ENCODE data around the gene CWH43. TPM values are rescaled to one million over a fixed set of nuclear protein-coding genes. Genes with fewer than 3 reads are reported as not detected.
A peak's percentile ranks its signal among the peaks of the same experiment; 100 is the strongest.
"Not testable (repeated sequence)": the region's sequence is repeated elsewhere in the genome, so short reads cannot be mapped to it uniquely, and the experiment has no call there.

The CWH43 gene
- total and polyA plus RNA-seq, 4 donors = 0.65 to 4.2 (median 1.1) TPM

DNA sequence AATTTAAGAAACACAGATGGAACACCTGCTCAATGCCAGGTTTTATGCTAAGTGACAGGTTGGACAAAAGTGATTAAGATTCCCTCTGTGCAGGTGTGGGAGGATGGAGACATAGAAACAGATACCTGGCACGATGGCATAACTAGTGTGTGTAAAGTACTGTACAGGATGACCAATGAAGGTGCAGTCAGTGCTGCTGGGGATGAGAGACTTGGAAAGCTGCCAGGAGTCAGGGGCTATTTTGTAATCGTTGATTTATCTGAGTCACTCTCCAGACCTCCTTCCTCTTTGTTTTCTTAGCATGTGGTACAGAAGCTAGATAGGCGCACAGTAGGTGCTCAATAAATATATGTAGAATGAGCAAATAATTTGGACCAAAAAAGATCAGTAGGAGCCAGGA, 58.2 kb downstream of the CWH43 start:
- H3K4me3 ChIP-seq = no peak overlapping the region

DNA sequence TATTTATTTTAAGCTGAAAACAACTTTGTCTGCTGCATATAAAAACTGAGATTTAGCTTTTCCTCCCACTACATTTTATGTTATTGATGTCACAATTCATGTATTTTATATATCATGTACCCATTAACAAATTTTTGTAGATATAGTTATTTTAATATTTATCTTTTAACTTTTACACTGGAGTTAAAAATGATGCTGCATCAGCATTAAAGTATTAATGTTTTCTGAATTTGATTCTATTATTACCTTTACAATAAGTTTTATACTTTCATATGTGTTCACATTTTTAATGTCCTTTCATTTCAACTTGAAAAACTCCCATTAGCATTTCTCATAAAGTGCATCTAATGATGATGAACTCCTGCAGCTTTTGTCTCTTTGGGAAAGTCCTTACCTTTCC, 72.2 kb downstream of the CWH43 start:
- DNase-seq (no peak), ATAC-seq (ENCODE audit: insufficient read depth, low FRiP score) (no peak)
- TF ChIP-seq, protein P1, sequence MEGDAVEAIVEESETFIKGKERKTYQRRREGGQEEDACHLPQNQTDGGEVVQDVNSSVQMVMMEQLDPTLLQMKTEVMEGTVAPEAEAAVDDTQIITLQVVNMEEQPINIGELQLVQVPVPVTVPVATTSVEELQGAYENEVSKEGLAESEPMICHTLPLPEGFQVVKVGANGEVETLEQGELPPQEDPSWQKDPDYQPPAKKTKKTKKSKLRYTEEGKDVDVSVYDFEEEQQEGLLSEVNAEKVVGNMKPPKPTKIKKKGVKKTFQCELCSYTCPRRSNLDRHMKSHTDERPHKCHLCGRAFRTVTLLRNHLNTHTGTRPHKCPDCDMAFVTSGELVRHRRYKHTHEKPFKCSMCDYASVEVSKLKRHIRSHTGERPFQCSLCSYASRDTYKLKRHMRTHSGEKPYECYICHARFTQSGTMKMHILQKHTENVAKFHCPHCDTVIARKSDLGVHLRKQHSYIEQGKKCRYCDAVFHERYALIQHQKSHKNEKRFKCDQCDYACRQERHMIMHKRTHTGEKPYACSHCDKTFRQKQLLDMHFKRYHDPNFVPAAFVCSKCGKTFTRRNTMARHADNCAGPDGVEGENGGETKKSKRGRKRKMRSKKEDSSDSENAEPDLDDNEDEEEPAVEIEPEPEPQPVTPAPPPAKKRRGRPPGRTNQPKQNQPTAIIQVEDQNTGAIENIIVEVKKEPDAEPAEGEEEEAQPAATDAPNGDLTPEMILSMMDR (IDR thresholded peaks at IDR 0.05; ENCODE audit: control extremely low read depth, extremely low read depth) = no peak
- no peaks in the 10 kb centered on the region for H3K36me3 ChIP-seq (ENCODE audit: control insufficient read depth in 4 of 4, insufficient read depth in 4 of 4, low read length in 4 of 4)
- H3K27me3 ChIP-seq (ENCODE audit: control insufficient read depth in 3 of 3, insufficient read depth in 3 of 3, low read length in 2 of 3) = no peaks in the 10 kb centered on the region
- H3K9ac ChIP-seq (ENCODE audit: insufficient read depth in 1 of 2, low read length in 2 of 2) = no peak overlapping the region
- H3K27ac ChIP-seq (ENCODE audit: low read depth in 1 of 2, low read length in 1 of 2) = no peak overlapping the region
- H3K9me3 ChIP-seq (ENCODE audit: control insufficient read depth in 4 of 4, insufficient read depth in 3 of 4, low read length in 3 of 4) = peaks cover 0 to 11% (median 6%) of the 10 kb centered on the region in 4 donors
- H3K4me1 ChIP-seq (ENCODE audit: control insufficient read depth in 5 of 5, insufficient read depth in 5 of 5, low read length in 5 of 5) = no peaks in the 10 kb centered on the region
- no peak overlapping the region for H3K4me3 ChIP-seq

More for the DNA sequence above, 58.2 kb downstream of the CWH43 start:
- H3K36me3 ChIP-seq (ENCODE audit: control insufficient read depth in 4 of 4, insufficient read depth in 4 of 4, low read length in 4 of 4) = no peaks in the 10 kb centered on the region
- no peaks in the 10 kb centered on the region for H3K4me1 ChIP-seq (ENCODE audit: control insufficient read depth in 5 of 5, insufficient read depth in 5 of 5, low read length in 5 of 5)
- no peak overlapping the region for H3K27ac ChIP-seq (ENCODE audit: low read depth in 1 of 2, low read length in 1 of 2)
- 62 to 68% methylated on average over 3 of the region's 3 CpGs for WGBS, 2 donors
- TF ChIP-seq, protein P1 (IDR thresholded peaks at IDR 0.05; ENCODE audit: control extremely low read depth, extremely low read depth) = no peak
- no peaks in the 10 kb centered on the region for H3K27me3 ChIP-seq (ENCODE audit: control insufficient read depth in 3 of 3, insufficient read depth in 3 of 3, low read length in 2 of 3)
- DNase-seq (no peak), ATAC-seq (ENCODE audit: insufficient read depth, low FRiP score) (no peak)
- peaks cover 0 to 10% (median 2%) of the 10 kb centered on the region in 4 donors for H3K9me3 ChIP-seq (ENCODE audit: control insufficient read depth in 4 of 4, insufficient read depth in 3 of 4, low read length in 3 of 4)
- H3K9ac ChIP-seq (ENCODE audit: insufficient read depth in 1 of 2, low read length in 2 of 2) = no peak overlapping the region

DNA sequence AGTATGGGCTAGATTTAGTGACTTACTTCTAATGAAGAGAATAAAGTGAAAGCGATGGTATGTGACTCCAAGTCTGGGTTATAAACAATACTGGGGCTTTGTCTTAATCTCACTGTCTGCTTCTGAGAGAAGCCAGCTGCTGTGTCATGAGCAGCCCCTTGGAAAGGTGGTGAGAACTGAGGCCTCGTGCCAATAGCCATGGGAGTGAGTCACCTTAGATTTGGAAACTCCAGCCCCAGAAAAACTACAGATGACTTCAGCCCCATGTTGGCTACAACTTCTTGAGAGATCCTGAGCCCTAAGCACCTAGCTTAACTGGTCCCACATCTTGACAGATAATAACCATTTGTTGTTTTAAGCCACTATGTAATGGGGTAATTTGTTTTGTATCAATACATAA, 77.6 kb downstream of the CWH43 start:
- no peak overlapping the region for H3K4me3 ChIP-seq
- no peak for DNase-seq
- no peak overlapping the region for H3K9ac ChIP-seq (ENCODE audit: insufficient read depth in 1 of 2, low read length in 2 of 2)
- TF ChIP-seq, protein P1 (IDR thresholded peaks at IDR 0.05; ENCODE audit: control extremely low read depth, extremely low read depth) = no peak
- no peaks in the 10 kb centered on the region for H3K27me3 ChIP-seq (ENCODE audit: control insufficient read depth in 3 of 3, insufficient read depth in 3 of 3, low read length in 2 of 3)
- ATAC-seq (ENCODE audit: insufficient read depth, low FRiP score) = no peak
- no peaks in the 10 kb centered on the region for H3K4me1 ChIP-seq (ENCODE audit: control insufficient read depth in 5 of 5, insufficient read depth in 5 of 5, low read length in 5 of 5)
- no peaks in the 10 kb centered on the region for H3K36me3 ChIP-seq (ENCODE audit: control insufficient read depth in 4 of 4, insufficient read depth in 4 of 4, low read length in 4 of 4)
- peaks cover 0 to 12% (median 7%) of the 10 kb centered on the region in 4 donors for H3K9me3 ChIP-seq (ENCODE audit: control insufficient read depth in 4 of 4, insufficient read depth in 3 of 4, low read length in 3 of 4)
- no peak overlapping the region for H3K27ac ChIP-seq (ENCODE audit: low read depth in 1 of 2, low read length in 1 of 2)
- WGBS, 2 donors = 29 to 46% methylated on average over 2 of the region's 2 CpGs

DNA sequence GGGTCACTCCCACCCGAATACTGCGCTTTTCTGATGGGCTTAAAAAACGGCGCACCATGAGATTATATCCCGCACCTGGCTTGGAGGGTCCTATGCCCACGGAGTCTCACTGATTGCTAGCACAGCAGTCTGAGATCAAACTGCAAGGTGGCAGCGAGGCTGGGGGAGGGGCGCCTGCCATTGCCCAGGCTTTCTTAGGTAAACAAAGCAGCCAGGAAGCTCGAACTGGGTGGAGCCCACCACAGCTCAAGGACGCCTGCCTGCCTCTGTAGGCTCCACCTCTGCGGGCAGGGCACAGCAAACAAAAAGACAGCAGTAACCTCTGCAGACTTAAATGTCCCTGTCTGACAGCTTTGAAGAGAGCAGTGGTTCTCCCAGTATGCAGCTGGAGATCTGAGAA, 86.1 kb downstream of the CWH43 start:
- DNase-seq; ATAC-seq (ENCODE audit: insufficient read depth, low FRiP score): not testable (repeated sequence)
- WGBS, 2 donors = 76 to 84% methylated on average over 9 to 11 of the region's 11 CpGs

DNA sequence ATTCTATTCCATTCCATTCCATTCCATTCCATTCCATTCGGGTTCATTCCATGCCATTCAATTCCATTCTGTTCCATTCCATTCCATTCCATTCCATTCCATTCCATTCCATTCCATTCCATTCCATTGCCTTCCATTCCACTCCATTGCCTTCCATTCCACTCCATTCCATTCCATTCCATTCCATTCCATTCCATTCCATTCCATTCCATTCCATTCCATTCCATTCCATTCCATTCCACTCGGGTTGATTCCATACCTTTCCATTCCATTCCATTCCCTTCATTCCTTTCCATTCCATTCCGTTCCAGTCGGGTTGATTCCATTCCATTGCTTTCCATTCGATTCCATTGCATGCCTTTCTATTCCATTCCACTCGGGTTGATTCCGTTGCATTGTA, 105.8 kb downstream of the CWH43 start:
- not testable (repeated sequence) for H3K4me1 ChIP-seq (ENCODE audit: control insufficient read depth in 5 of 5, insufficient read depth in 5 of 5, low read length in 5 of 5); H3K36me3 ChIP-seq (ENCODE audit: control insufficient read depth in 4 of 4, insufficient read depth in 4 of 4, low read length in 4 of 4); DNase-seq; H3K27me3 ChIP-seq (ENCODE audit: control insufficient read depth in 3 of 3, insufficient read depth in 3 of 3, low read length in 2 of 3); H3K27ac ChIP-seq (ENCODE audit: low read depth in 1 of 2, low read length in 1 of 2); H3K4me3 ChIP-seq; H3K9ac ChIP-seq (ENCODE audit: insufficient read depth in 1 of 2, low read length in 2 of 2)
- WGBS, 2 donors = 57 to 58% methylated on average over 7 of the region's 7 CpGs
- peaks cover 3 to 26% (median 14%) of the 10 kb centered on the region in 4 donors for H3K9me3 ChIP-seq (ENCODE audit: control insufficient read depth in 4 of 4, insufficient read depth in 3 of 4, low read length in 3 of 4)
- ATAC-seq (ENCODE audit: insufficient read depth, low FRiP score) = peak; percentile 29

More for the DNA sequence above, 86.1 kb downstream of the CWH43 start:
- not testable (repeated sequence) for H3K9me3 ChIP-seq (ENCODE audit: control insufficient read depth in 4 of 4, insufficient read depth in 3 of 4, low read length in 3 of 4); H3K4me3 ChIP-seq; H3K36me3 ChIP-seq (ENCODE audit: control insufficient read depth in 4 of 4, insufficient read depth in 4 of 4, low read length in 4 of 4); H3K4me1 ChIP-seq (ENCODE audit: control insufficient read depth in 5 of 5, insufficient read depth in 5 of 5, low read length in 5 of 5); H3K9ac ChIP-seq (ENCODE audit: insufficient read depth in 1 of 2, low read length in 2 of 2); H3K27ac ChIP-seq (ENCODE audit: low read depth in 1 of 2, low read length in 1 of 2); H3K27me3 ChIP-seq (ENCODE audit: control insufficient read depth in 3 of 3, insufficient read depth in 3 of 3, low read length in 2 of 3)

DNA sequence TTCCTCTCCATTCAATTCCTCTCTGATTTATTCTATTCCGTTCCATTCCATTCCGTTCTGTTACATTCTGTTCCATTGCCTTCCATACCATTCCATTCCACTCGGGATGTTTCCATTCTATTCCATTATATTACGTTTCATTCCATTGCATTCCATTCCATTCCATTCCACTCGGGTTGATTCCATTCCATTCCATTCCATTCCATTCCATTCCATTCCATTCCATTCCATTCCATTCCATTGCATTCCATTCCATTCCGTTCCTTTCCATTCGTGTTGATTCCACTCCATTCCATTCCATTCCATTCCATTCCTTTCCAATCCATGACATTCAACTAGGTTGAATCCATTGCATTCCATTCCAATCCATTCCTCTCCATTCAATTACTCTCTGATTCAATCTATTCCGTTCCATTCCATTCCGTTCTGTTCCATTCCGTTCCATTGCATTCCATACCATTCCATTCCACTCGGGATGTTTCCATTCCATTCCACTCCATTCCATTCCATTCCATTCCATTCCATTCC, 106.6 kb downstream of the CWH43 start:
- not testable (repeated sequence) for H3K4me3 ChIP-seq

More for the DNA sequence above, 106.6 kb downstream of the CWH43 start:
- peaks cover 7 to 33% (median 18%) of the 10 kb centered on the region in 4 donors for H3K9me3 ChIP-seq (ENCODE audit: control insufficient read depth in 4 of 4, insufficient read depth in 3 of 4, low read length in 3 of 4)
- H3K9ac ChIP-seq (ENCODE audit: insufficient read depth in 1 of 2, low read length in 2 of 2); H3K36me3 ChIP-seq (ENCODE audit: control insufficient read depth in 4 of 4, insufficient read depth in 4 of 4, low read length in 4 of 4); DNase-seq; H3K27me3 ChIP-seq (ENCODE audit: control insufficient read depth in 3 of 3, insufficient read depth in 3 of 3, low read length in 2 of 3); H3K4me1 ChIP-seq (ENCODE audit: control insufficient read depth in 5 of 5, insufficient read depth in 5 of 5, low read length in 5 of 5); H3K27ac ChIP-seq (ENCODE audit: low read depth in 1 of 2, low read length in 1 of 2): not testable (repeated sequence)
- WGBS, 2 donors = 64 to 65% methylated on average over 11 of the region's 11 CpGs
- peak; percentile 75 for ATAC-seq (ENCODE audit: insufficient read depth, low FRiP score)
